ENCODE results near the gene ZBTB45. TPM values are rescaled to one million over a fixed set of nuclear protein-coding genes. Genes with fewer than 3 reads are reported as not detected.
A peak's percentile ranks its signal among the peaks of the same experiment; 100 is the strongest.

ZBTB45 gene
- total RNA-seq, 1 experiment from 2014 or later: 9.2 TPM

- DNase-seq (ENCODE audit: low read depth): no peak
Measured at GRCh38 chr19:58538257-58539168, 18.9 kb upstream of the ZBTB45 start.

DNA sequence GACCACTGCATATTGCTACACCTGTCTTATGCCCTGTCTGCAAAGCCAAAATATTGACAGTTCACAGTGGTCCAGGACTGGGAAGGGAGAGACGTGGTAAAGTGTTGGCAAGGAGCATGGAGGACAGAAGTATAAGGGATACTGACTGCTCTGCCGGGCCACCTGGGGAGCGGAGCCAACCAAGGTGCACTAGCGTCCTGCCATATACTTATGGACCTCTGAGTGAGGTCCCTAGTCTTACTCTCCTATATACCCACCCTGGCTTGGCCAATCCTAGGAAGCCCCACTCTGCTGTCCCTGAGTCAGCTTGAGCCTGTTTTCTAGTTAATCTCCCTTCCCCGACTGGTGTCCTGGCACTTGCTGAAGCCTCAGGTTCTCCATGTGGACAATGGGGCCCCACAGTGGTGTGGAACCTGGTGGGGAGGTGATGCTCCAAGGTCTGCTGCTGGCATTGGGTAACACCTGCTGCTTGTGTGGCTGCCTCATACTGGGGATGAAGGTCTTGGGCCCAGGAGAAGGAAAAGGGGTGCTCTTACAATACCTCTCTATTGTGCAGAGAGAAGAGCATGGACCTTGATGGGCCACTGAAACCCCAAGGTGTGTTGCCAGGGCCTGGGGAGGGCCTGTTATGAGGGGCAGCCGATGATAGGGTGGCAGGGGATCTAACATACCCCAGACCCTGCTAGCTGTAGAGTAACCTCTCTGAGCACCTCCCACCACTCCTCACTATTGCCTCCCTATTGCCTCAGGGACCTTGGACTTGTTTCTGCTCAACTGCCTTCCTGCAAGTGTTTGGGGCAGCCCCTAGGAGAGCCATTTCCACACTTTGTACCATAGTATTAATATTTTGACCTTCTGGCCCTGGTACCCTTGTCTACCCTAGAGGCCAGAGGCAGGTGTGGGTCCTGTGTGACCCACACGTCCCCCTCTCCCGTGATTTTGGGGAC, 17.5 kb upstream of the ZBTB45 start:
- no peak for DNase-seq (ENCODE audit: low read depth)

DNA sequence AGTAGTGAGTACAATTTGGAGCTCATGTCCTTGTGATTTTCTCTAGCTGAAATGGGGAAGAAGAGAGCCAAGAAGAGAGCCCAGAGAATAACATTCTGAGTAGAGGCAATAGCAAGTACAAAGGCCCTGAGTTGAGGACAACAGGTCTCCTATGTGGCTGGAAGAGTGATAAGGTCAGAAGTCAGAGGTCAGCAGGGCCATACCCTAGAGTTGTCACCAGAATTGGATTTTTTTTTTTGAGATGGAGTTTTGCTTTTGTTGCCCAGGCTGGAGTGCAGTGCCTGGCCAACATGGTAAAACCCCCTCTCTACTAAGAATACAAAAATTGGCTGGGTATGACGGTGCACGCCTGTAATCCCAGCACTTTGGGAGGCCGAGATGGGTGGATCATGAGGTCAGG, 16.2 kb upstream of the ZBTB45 start:
- DNase-seq (ENCODE audit: low read depth): no peak

DNA sequence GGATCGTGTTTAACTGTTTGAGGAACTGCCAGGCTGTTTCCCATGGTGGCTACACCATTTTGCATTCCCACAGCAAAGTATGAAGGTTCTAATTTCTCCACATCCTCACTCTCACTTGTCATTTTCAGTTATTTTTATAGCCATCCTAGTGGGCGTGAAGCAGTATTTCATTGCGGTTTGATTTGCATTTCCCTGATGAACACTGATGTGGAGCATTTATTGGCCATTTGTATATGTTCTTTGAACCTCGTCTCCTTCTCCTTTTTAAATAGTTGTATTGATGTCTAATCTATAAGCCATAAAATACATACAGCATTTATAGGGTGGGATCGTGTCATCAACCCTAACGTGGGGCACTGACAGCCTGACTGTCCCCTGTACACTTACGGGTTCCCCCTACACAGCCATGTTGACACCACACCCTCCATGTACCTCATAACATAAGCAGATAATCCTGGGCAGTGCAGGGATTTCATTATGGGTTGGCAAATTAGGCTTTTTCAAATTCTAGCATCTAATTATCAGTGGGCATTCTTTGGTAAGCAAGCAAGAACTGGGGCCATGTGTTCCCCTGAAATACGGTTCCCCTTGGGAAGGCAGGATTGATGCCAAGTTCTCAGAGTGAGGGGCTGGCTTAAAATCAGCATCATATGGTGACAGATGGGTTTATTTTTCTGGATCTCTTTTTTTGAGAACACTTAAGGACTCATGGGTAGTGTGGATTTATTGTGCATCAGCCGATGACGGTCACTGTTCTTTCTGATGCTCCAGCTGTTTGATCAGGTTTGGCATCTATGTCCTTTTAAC, 11.6 kb upstream of the ZBTB45 start:
- DNase-seq (ENCODE audit: low read depth): no peak

GRCh38 chr19:58529405-58529804, 9.8 kb upstream of the ZBTB45 start:
- no peak for DNase-seq (ENCODE audit: low read depth)

- DNase-seq (ENCODE audit: low read depth): no peak
Measured at GRCh38 chr19:58522709-58523108, 3.1 kb upstream of the ZBTB45 start.

- no peak for DNase-seq (ENCODE audit: low read depth)
Measured at GRCh38 chr19:58521651-58522050, 2.0 kb upstream of the ZBTB45 start.

DNA sequence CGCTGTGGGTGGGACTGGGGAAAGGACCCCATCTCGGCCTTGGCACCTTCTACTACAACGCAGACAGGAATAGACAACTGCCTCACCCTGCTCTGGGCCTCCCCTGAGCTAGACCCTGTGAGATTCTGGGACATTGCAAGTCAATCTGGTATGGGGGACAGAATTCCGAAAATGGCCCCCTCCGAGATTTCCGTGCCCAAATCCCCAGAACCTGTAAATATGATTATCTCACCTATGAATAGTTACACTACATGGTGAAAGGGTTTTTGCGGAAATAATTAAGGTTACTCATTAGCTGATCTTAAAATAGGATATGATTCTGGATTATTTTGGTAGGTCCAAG, 618 bp upstream of the ZBTB45 start:
- no peak for DNase-seq (ENCODE audit: low read depth)

- peak; percentile 69 for DNase-seq (ENCODE audit: low read depth)
Measured at GRCh38 chr19:58519087-58519354, 589 bp downstream of the ZBTB45 start.

DNA sequence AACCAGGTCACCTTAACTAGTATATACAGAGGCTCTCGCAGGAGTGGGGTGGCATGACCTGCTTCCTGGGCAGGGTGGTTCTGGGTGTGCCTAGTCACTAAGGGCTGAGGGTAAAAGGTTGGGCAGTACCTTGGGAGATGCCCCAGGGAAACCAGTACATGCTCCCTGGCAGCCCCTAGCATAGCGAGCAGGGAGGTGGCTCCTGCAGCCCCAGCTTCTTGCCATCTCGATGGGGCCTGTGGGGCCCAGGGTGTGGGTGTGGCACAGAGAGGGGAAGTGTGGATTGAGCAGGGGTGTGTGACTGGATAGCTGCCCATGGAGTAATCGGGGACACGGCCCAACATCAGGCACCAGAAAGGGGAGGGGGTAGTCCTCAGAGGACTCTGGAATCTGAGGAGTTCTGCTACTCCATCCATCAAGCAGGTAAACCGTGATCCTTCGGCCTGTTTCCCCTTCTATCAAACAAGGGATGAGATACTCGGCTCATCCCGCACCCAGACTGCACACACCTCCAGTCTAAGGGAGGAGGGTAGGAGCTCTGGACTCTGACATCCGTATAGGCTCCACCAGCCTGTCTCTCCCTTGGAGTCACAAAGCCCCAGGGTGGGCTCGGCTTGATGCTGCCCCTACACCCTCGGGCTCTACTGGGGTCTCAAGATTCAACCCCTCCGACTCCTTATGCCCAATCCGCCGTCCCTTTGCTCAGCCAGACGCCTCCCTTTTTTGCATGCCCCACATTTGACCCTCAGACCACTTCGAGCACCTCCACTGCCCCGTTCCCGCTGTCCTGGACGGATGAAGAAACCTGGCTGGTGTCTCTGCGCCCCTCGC, 1.1 kb downstream of the ZBTB45 start:
- no peak for DNase-seq (ENCODE audit: low read depth)

GRCh38 chr19:58516964-58517833, 2.4 kb downstream of the ZBTB45 start:
- no peak for DNase-seq (ENCODE audit: low read depth)

GRCh38 chr19:58516246-58516836, 3.3 kb downstream of the ZBTB45 start:
- no peak for DNase-seq (ENCODE audit: low read depth)

GRCh38 chr19:58515259-58515658, 4.4 kb downstream of the ZBTB45 start:
- DNase-seq (ENCODE audit: low read depth): no peak

- no peak for DNase-seq (ENCODE audit: low read depth)
Measured at GRCh38 chr19:58514564-58515022, 5.0 kb downstream of the ZBTB45 start.

- DNase-seq (ENCODE audit: low read depth): peak; percentile 57
Measured at GRCh38 chr19:58513694-58514563, 5.7 kb downstream of the ZBTB45 start.

- no peak for DNase-seq (ENCODE audit: low read depth)
Measured at GRCh38 chr19:58513213-58513693, 6.4 kb downstream of the ZBTB45 start.

- no peak for DNase-seq (ENCODE audit: low read depth)
Measured at GRCh38 chr19:58511353-58512208, 8.0 kb downstream of the ZBTB45 start, which contains the start of gene SLC27A5. Gene SLC27A5, minus strand, starts transcription at chr19:58511992. Its CDS starts 37 bp downstream, at chr19:58511955.
